Osteocyte (in vitro differentiated cells): ENCODE measurements around the gene ZNFX1. TPM values are rescaled to one million over a fixed set of nuclear protein-coding genes. Genes with fewer than 3 reads are reported as not detected.

ENCODE experiments used
- DNase-seq: peaks from one replicate; pipeline ENCODE4 v3.0.0; 2021; ENCODE audit warnings: mixed read lengths; ENCODE audit not compliant: unreplicated experiment; ENCODE audit errors: extremely low spot score
- H3K27ac Mint-ChIP-seq: one replicate; pipeline ENCODE4 v1.8.0; 2021; ENCODE audit warnings: mild to moderate bottlenecking, mixed read lengths; ENCODE audit not compliant: unreplicated experiment
- H3K27me3 Mint-ChIP-seq: one replicate; pipeline ENCODE4 v1.8.0; 2021; ENCODE audit warnings: mixed read lengths; ENCODE audit not compliant: unreplicated experiment
- H3K36me3 Mint-ChIP-seq: one replicate; pipeline ENCODE4 v1.8.0; 2021; ENCODE audit warnings: mixed read lengths; ENCODE audit not compliant: unreplicated experiment
- H3K4me1 Mint-ChIP-seq: one replicate; pipeline ENCODE4 v1.8.0; 2021; ENCODE audit warnings: mixed read lengths; ENCODE audit not compliant: unreplicated experiment
- H3K4me3 Mint-ChIP-seq: one replicate; pipeline ENCODE4 v1.8.0; 2021; ENCODE audit warnings: mild to moderate bottlenecking, moderate library complexity, mixed read lengths; ENCODE audit not compliant: unreplicated experiment
- H3K9me3 Mint-ChIP-seq: one replicate; pipeline ENCODE4 v1.8.0; 2021; ENCODE audit warnings: mixed read lengths; ENCODE audit not compliant: unreplicated experiment
- total RNA-seq: library from RNA; stranded (reverse); gene quantifications from 2 replicates; pipeline ENCODE4 v1.2.1, GENCODE V29; 2021
- TF ChIP-seq, protein P1 (sequence below): fragments of 200-600 bp; sonication (generic); IDR thresholded peaks from 2 replicates; pipeline ENCODE4 v1.5.0; 2021; ENCODE audit warnings: antibody characterized with exemption, mild to moderate bottlenecking, moderate library complexity

ZNFX1 gene
- total RNA-seq, 1 donor from 2014 or later, result 48.1 TPM

GRCh38 chr20:49284818-49285217 lies 7.0 kb upstream of the ZNFX1 start:
- Mint-ChIP-seq H3K36me3 (peaks cover 98% of the 10 kb centered on the region), H3K27ac (peak overlapping the region; percentile 98), H3K27me3 (no peaks in the 10 kb centered on the region), H3K9me3 (peaks cover 12% of the 10 kb centered on the region), H3K4me1 (peaks cover 87% of the 10 kb centered on the region), H3K4me3 (peak overlapping the region; percentile 9)
- DNase-seq, result no peak
- TF ChIP-seq, protein P1, sequence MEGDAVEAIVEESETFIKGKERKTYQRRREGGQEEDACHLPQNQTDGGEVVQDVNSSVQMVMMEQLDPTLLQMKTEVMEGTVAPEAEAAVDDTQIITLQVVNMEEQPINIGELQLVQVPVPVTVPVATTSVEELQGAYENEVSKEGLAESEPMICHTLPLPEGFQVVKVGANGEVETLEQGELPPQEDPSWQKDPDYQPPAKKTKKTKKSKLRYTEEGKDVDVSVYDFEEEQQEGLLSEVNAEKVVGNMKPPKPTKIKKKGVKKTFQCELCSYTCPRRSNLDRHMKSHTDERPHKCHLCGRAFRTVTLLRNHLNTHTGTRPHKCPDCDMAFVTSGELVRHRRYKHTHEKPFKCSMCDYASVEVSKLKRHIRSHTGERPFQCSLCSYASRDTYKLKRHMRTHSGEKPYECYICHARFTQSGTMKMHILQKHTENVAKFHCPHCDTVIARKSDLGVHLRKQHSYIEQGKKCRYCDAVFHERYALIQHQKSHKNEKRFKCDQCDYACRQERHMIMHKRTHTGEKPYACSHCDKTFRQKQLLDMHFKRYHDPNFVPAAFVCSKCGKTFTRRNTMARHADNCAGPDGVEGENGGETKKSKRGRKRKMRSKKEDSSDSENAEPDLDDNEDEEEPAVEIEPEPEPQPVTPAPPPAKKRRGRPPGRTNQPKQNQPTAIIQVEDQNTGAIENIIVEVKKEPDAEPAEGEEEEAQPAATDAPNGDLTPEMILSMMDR, result no peak

DNA sequence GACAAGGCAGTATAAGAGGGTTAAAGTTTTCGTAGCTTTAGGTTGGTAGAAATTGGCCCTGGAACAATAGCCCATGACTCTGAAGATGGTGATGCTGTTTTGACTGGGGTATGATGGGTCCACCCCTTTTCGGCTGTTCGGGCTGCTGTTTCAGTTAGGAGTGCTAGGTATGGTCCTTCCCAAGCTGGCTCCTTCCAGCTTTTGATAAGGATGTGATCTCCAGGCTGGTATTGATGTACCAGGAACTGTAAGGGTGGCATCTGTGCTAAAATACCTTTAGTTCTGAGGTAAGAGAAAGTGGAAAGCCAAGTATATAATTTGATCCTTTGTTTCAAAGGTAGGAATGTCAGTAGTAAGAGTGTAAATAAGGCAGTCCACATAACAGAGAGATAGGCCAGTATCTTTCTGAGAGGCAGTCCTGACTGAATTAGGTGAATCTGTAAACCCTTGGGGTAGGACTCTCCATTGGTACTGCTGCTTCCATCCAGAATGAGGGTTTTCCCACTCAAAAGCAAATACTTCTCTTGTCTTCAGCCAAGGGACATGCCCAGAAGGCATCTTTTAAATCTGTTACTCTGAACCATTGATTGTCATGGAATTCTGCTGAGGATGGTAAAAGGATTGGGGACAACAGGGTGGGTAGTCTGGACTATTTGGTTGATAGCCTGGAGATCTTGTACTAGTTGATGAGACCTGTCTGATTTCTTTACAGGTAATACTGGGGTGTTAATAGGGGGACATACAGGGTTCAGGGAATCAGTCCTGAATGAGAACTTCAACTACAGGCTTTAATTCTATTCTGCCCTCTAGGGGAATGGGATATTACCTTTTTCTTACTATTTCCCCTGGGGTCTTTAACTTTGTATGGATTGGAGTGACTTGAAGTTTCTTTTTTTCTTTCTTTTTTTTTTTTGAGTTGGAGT lies 6.1 kb upstream of the ZNFX1 start:
- Mint-ChIP-seq H3K9me3 (peaks cover 12% of the 10 kb centered on the region), H3K27me3 (no peaks in the 10 kb centered on the region), H3K36me3 (peaks cover 100% of the 10 kb centered on the region), H3K27ac (peak overlapping the region; percentile 98), H3K4me3 (peak overlapping the region; percentile 86), H3K4me1 (peaks cover 95% of the 10 kb centered on the region)
- TF ChIP-seq, protein P1, result no peak
- no peak for DNase-seq

GRCh38 chr20:49283176-49283702 lies 5.4 kb upstream of the ZNFX1 start:
- Mint-ChIP-seq H3K36me3 (peaks cover 99% of the 10 kb centered on the region), H3K4me1 (peaks cover 92% of the 10 kb centered on the region), H3K27ac (peak overlapping the region; percentile 98), H3K27me3 (no peaks in the 10 kb centered on the region), H3K4me3 (peak overlapping the region; percentile 86), H3K9me3 (peaks cover 12% of the 10 kb centered on the region)
- TF ChIP-seq, protein P1, result no peak
- DNase-seq, result no peak

- peak overlapping the region; percentile 86 for H3K4me3 Mint-ChIP-seq
- TF ChIP-seq, protein P1, result no peak
- peak overlapping the region; percentile 98 for H3K27ac Mint-ChIP-seq
- DNase-seq, result no peak
- H3K9me3 Mint-ChIP-seq, result peaks cover 12% of the 10 kb centered on the region
- H3K27me3 Mint-ChIP-seq, result no peaks in the 10 kb centered on the region
- H3K4me1 Mint-ChIP-seq, result peaks cover 86% of the 10 kb centered on the region
- peaks cover 94% of the 10 kb centered on the region for H3K36me3 Mint-ChIP-seq
These were observed 4.8 kb upstream of the ZNFX1 start for GRCh38 chr20:49282584-49283171.
